EH (cell line): ENCODE results near the gene NEIL3.

Source experiments
- DNase-seq: peaks from one replicate; pipeline ENCODE4 v3.0.0-alpha.2; 2015; ENCODE audit warnings: low read depth

NEIL3 gene

GRCh38 chr4:177369372-177369771 lies 59.7 kb downstream of the NEIL3 start:
- DNase-seq, result peak; percentile 80

GRCh38 chr4:177371461-177371860 lies 61.8 kb downstream of the NEIL3 start:
- no peak for DNase-seq

- peak; percentile 19 for DNase-seq
These were observed 65.3 kb downstream of the NEIL3 start for GRCh38 chr4:177374966-177375365.

- peak; percentile 24 for DNase-seq
These were observed 65.7 kb downstream of the NEIL3 start for GRCh38 chr4:177375372-177375771.

GRCh38 chr4:177376024-177376423 lies 66.3 kb downstream of the NEIL3 start:
- no peak for DNase-seq

GRCh38 chr4:177380730-177381287 lies 71.1 kb downstream of the NEIL3 start:
- peak; percentile 50 for DNase-seq

GRCh38 chr4:177381762-177382310 lies 72.2 kb downstream of the NEIL3 start:
- no peak for DNase-seq

GRCh38 chr4:177384856-177385397 lies 75.3 kb downstream of the NEIL3 start:
- DNase-seq, result no peak

GRCh38 chr4:177385576-177386277 lies 76.1 kb downstream of the NEIL3 start:
- DNase-seq, result peak; percentile 27

GRCh38 chr4:177386278-177386815 lies 76.7 kb downstream of the NEIL3 start:
- DNase-seq, result no peak

- DNase-seq, result peak; percentile 8
These were observed 81.6 kb downstream of the NEIL3 start for GRCh38 chr4:177391287-177391686.

- no peak for DNase-seq
These were observed 82.3 kb downstream of the NEIL3 start for GRCh38 chr4:177391953-177392352.

- DNase-seq, result no peak
These were observed 83.6 kb downstream of the NEIL3 start for GRCh38 chr4:177393236-177393635.

- no peak for DNase-seq
These were observed 86.7 kb downstream of the NEIL3 start for GRCh38 chr4:177396352-177396751.

- no peak for DNase-seq
These were observed 90.4 kb downstream of the NEIL3 start for GRCh38 chr4:177400030-177400429.

GRCh38 chr4:177401658-177402273 lies 92.1 kb downstream of the NEIL3 start:
- DNase-seq, result no peak

GRCh38 chr4:177403746-177404145 lies 94.1 kb downstream of the NEIL3 start:
- DNase-seq, result no peak

GRCh38 chr4:177404342-177404741 lies 94.7 kb downstream of the NEIL3 start:
- DNase-seq, result no peak

GRCh38 chr4:177404986-177405385 lies 95.3 kb downstream of the NEIL3 start:
- DNase-seq, result no peak

- DNase-seq, result peak; percentile 15
These were observed 95.8 kb downstream of the NEIL3 start for GRCh38 chr4:177405508-177405907.

GRCh38 chr4:177408023-177408422 lies 98.3 kb downstream of the NEIL3 start:
- no peak for DNase-seq

GRCh38 chr4:177410566-177410965 lies 100.9 kb downstream of the NEIL3 start:
- DNase-seq, result no peak

- DNase-seq, result no peak
These were observed 102.3 kb downstream of the NEIL3 start for GRCh38 chr4:177411996-177412395.
